Neural cell (in vitro differentiated cells): ENCODE measurements around the gene UBXN6.

Experiments used
- CTCF ChIP-seq: fragments of 450-650 bp; IDR thresholded peaks from 2 replicates; pipeline ENCODE4 v1.5.1; 2014; ENCODE audit warnings: antibody characterized with exemption, mild to moderate bottlenecking, moderate library complexity; ENCODE audit not compliant: poor library complexity, severe bottlenecking
- EP300 ChIP-seq: fragments of 450-650 bp; conservative IDR thresholded peaks from 2 replicates; pipeline ENCODE4 v1.6.1; 2014; ENCODE audit warnings: antibody characterized with exemption, mild to moderate bottlenecking, moderate library complexity; ENCODE audit not compliant: poor library complexity, severe bottlenecking
- EZH2 ChIP-seq: fragments of 200-600, 300-800 bp; shearing (Covaris generic), sonication (generic); IDR thresholded peaks from 2 replicates; pipeline ENCODE4 v1.6.1; 2014; ENCODE audit warnings: antibody characterized with exemption, low read length, borderline replicate concordance, mild to moderate bottlenecking; ENCODE audit not compliant: insufficient read depth, poor library complexity, severe bottlenecking
- MXI1 ChIP-seq: fragments of 450-650 bp; conservative IDR thresholded peaks from 2 replicates; pipeline ENCODE4 v1.6.1; 2014; ENCODE audit warnings: antibody characterized with exemption, mild to moderate bottlenecking; ENCODE audit not compliant: poor library complexity, severe bottlenecking
- POLR2AphosphoS5 ChIP-seq: IDR thresholded peaks from 2 replicates; pipeline ENCODE4 v1.6.1; 2012
- RAD21 ChIP-seq: fragments of 450-650 bp; conservative IDR thresholded peaks from 2 replicates; pipeline ENCODE4 v1.6.1; 2014; ENCODE audit warnings: antibody characterized with exemption, mild to moderate bottlenecking, moderate library complexity
- REST ChIP-seq: IDR thresholded peaks from 2 replicates; pipeline ENCODE4 v1.6.1; 2012; ENCODE audit warnings: borderline replicate concordance
- TAF1 ChIP-seq: IDR thresholded peaks from 2 replicates; pipeline ENCODE4 v1.6.1; 2012; ENCODE audit warnings: low read depth

- no peak for TF ChIP-seq POLR2AphosphoS5
- no peak for TF ChIP-seq EP300
- no peak for TF ChIP-seq CTCF
- TF ChIP-seq TAF1, result no peak
- no peak for TF ChIP-seq EZH2
- TF ChIP-seq RAD21, result no peak
- TF ChIP-seq REST, result no peak
- TF ChIP-seq MXI1, result no peak
Measured at GRCh38 chr19:4428326-4428975, 29.1 kb downstream of the UBXN6 start.
